Astrocyte of the cerebellum (primary cell): ENCODE data around the gene C1orf87.
A peak's percentile ranks its signal among the peaks of the same experiment; 100 is the strongest.

Source experiments
- DNase-seq: peaks from one replicate; pipeline ENCODE4 v3.0.0-alpha.2; 2011; ENCODE audit warnings: low read depth
- H3K4me3 ChIP-seq: 2 replicates; pipeline ENCODE4 v1.5.1; 2011; ENCODE audit warnings: mild to moderate bottlenecking, low read depth, low read length, moderate library complexity
- CTCF ChIP-seq: IDR thresholded peaks from 2 replicates; pipeline ENCODE4 v1.5.1; 2012; ENCODE audit warnings: low read length, low read depth, moderate library complexity, mild to moderate bottlenecking; ENCODE audit errors: missing control alignments
- in situ Hi-C: cut with HindIII; loops from 2 replicates; pipeline ENCODE4 v1.10.0; 2017; ENCODE audit warnings: low sequenced_read_pairs

C1orf87 gene

GRCh38 chr1:60111118-60111517 lies 37.5 kb upstream of the C1orf87 start:
- no peak overlapping the region for H3K4me3 ChIP-seq
- in situ Hi-C loops: no loop called here
- DNase-seq: no peak
- no peak for TF ChIP-seq CTCF

- no peak overlapping the region for H3K4me3 ChIP-seq
- no peak for TF ChIP-seq CTCF
- in situ Hi-C loops: no loop called here
- DNase-seq: no peak
Measured at GRCh38 chr1:60108196-60108595, 34.6 kb upstream of the C1orf87 start.

- no peak overlapping the region for H3K4me3 ChIP-seq
- TF ChIP-seq CTCF: no peak
- in situ Hi-C loops: no loop called here
- DNase-seq: peak; percentile 74
Measured at GRCh38 chr1:60103186-60103585, 29.6 kb upstream of the C1orf87 start.

GRCh38 chr1:60102267-60103061 lies 28.9 kb upstream of the C1orf87 start:
- in situ Hi-C loops: no loop called here
- no peak for DNase-seq
- H3K4me3 ChIP-seq: no peak overlapping the region
- no peak for TF ChIP-seq CTCF

- in situ Hi-C loops: no loop called here
- no peak for TF ChIP-seq CTCF
- H3K4me3 ChIP-seq: no peak overlapping the region
- no peak for DNase-seq
Measured at GRCh38 chr1:60101516-60101915, 27.9 kb upstream of the C1orf87 start.

GRCh38 chr1:60091195-60091715 lies 17.7 kb upstream of the C1orf87 start:
- H3K4me3 ChIP-seq: no peak overlapping the region
- no peak for TF ChIP-seq CTCF
- DNase-seq: no peak
- in situ Hi-C loops: no loop called here
